Calu3 (cell line): ENCODE measurements around the gene TTC12. TPM values are rescaled to one million over a fixed set of nuclear protein-coding genes. Genes with fewer than 3 reads are reported as not detected.
A peak's percentile ranks its signal among the peaks of the same experiment; 100 is the strongest.

Experiments
- Bru-seq: library from RNA; stranded (reverse); fragments of 400-500 nt; gene quantifications from one replicate; lab custom pipeline; 2021; lab: Mats Ljungman, UMichigan
- BruChase-seq, 2 experiments: library from RNA; stranded (reverse); fragments of 400-500 nt; gene quantifications; one replicate each; lab custom pipeline; 2021; lab: Mats Ljungman, UMichigan
- BruUV-seq: library from RNA; stranded (reverse); fragments of 400-500 nt; replicated peaks from 2 replicates; lab custom pipeline; 2021; lab: Mats Ljungman, UMichigan
- CTCF ChIA-PET: fragments of 300-600 bp; sonication (Branson Sonifier 250); formaldehyde crosslinking; loops from one replicate; lab custom pipeline; 2022; ENCODE audit warnings: antibody characterized with exemption; lab: Charles Lee
- DNase-seq: peaks from one replicate; pipeline ENCODE4 v3.0.0; 2022
- H3K27ac Mint-ChIP-seq: one replicate; pipeline ENCODE4 v1.8.0; 2022; ENCODE audit warnings: mixed read lengths; ENCODE audit not compliant: unreplicated experiment
- H3K27me3 Mint-ChIP-seq: one replicate; pipeline ENCODE4 v1.8.0; 2022; ENCODE audit warnings: mixed read lengths; ENCODE audit not compliant: unreplicated experiment
- H3K36me3 Mint-ChIP-seq: one replicate; pipeline ENCODE4 v1.8.0; 2022; ENCODE audit warnings: mild to moderate bottlenecking, moderate library complexity, mixed read lengths; ENCODE audit not compliant: insufficient read depth, unreplicated experiment
- H3K4me1 Mint-ChIP-seq: one replicate; pipeline ENCODE4 v1.8.0; 2022; ENCODE audit warnings: mild to moderate bottlenecking, low read depth, mixed read lengths; ENCODE audit not compliant: unreplicated experiment
- H3K4me3 Mint-ChIP-seq: one replicate; pipeline ENCODE4 v1.8.0; 2022; ENCODE audit warnings: mild to moderate bottlenecking, low read depth, moderate library complexity, mixed read lengths; ENCODE audit not compliant: unreplicated experiment
- H3K9me3 Mint-ChIP-seq: one replicate; pipeline ENCODE4 v1.8.0; 2022; ENCODE audit warnings: low read depth, mixed read lengths; ENCODE audit not compliant: unreplicated experiment
- CTCF ChIP-seq: fragments of 200-600 bp; IDR thresholded peaks from one replicate; pipeline ENCODE4 v1.8.0; 2022; ENCODE audit warnings: antibody characterized with exemption; ENCODE audit not compliant: unreplicated experiment
- intact Hi-C: fragments of 100-400 bp; cut with micrococcal nuclease; formaldehyde crosslinking; loops from one replicate; pipeline ENCODE4 v1.10.0; 2022; ENCODE audit not compliant: unreplicated experiment
- long read RNA-seq: library from polyadenylated mRNA; stranded (forward); transcript quantifications from one replicate; pipeline ENCODE4 v2.0.0, GENCODE V29; 2022
- total RNA-seq: library from RNA; stranded (reverse); gene quantifications from 2 replicates; pipeline ENCODE4 v1.2.3, GENCODE V29; 2022

The TTC12 gene
- total RNA-seq (12.8 and 15.0 TPM in 2 replicates), Bru-seq, nascent RNA (percentile 63 among the genes with signal in this experiment), BruChase-seq, experiment 1, labeled RNA remaining after a 6-hour chase (percentile 44 among the genes with signal in this experiment), BruChase-seq, experiment 2, labeled RNA remaining after a 2-hour chase (percentile 50 among the genes with signal in this experiment)
- long read RNA-seq, partial matches to known transcripts = 1 of 4 reads
- long read RNA-seq, other reads (novel, unspliced or antisense) = 3 of 4 reads

GRCh38 chr11:113314389-113315301 is at the start of gene TTC12:
TTC12 (plus strand) TSS chr11:113314583; CDS start chr11:113316258, 1,675 bp downstream.
- Mint-ChIP-seq H3K36me3 (peaks cover 13% of the 10 kb centered on the region), H3K4me1 (peaks cover 8% of the 10 kb centered on the region), H3K27ac (no peak within 1 kb of the TSS), H3K9me3 (no peaks in the 10 kb centered on the region), H3K27me3 (no peaks in the 10 kb centered on the region), H3K4me3 (peak within 1 kb of the TSS; percentile 70)
- DNase-seq = peak; percentile 93
- BruUV-seq = no TSS peak
- CTCF ChIA-PET = interaction anchor here (0.6 to 1.1 kb wide), 3 partner anchors 178 to 921 kb away, joined by 3 to 4 read pairs (median 4); no protein-coding TSS in a partner anchor
- TF ChIP-seq CTCF = no peak
- intact Hi-C loops = no loop called here

GRCh38 chr11:113265362-113265761 is 49.0 kb upstream of the TTC12 start:
- peaks cover 66% of the 10 kb centered on the region for H3K27me3 Mint-ChIP-seq
- no peaks in the 10 kb centered on the region for H3K9me3 Mint-ChIP-seq
- TF ChIP-seq CTCF = no peak
- no peaks in the 10 kb centered on the region for H3K4me1 Mint-ChIP-seq
- BruUV-seq = no TSS peak
- H3K4me3 Mint-ChIP-seq = no peak overlapping the region
- H3K27ac Mint-ChIP-seq = no peak overlapping the region
- intact Hi-C loops = no loop called here
- H3K36me3 Mint-ChIP-seq = no peaks in the 10 kb centered on the region
- no peak for DNase-seq
- CTCF ChIA-PET = no interaction called here

- CTCF ChIA-PET = no interaction called here
- intact Hi-C loops = no loop called here
- no peak for TF ChIP-seq CTCF
- no peak overlapping the region for H3K4me3 Mint-ChIP-seq
- no peaks in the 10 kb centered on the region for H3K4me1 Mint-ChIP-seq
- H3K27me3 Mint-ChIP-seq = peaks cover 54% of the 10 kb centered on the region
- H3K36me3 Mint-ChIP-seq = no peaks in the 10 kb centered on the region
- DNase-seq = no peak
- H3K9me3 Mint-ChIP-seq = no peaks in the 10 kb centered on the region
- H3K27ac Mint-ChIP-seq = no peak overlapping the region
- no TSS peak for BruUV-seq
Observed at GRCh38 chr11:113267493-113267892, 46.9 kb upstream of the TTC12 start.

- Mint-ChIP-seq H3K27me3 (peaks cover 54% of the 10 kb centered on the region), H3K4me3 (no peak overlapping the region), H3K36me3 (no peaks in the 10 kb centered on the region), H3K4me1 (no peaks in the 10 kb centered on the region), H3K9me3 (no peaks in the 10 kb centered on the region), H3K27ac (no peak overlapping the region)
- CTCF ChIA-PET = no interaction called here
- no peak for TF ChIP-seq CTCF
- intact Hi-C loops = no loop called here
- DNase-seq = no peak
- no TSS peak for BruUV-seq
Observed at GRCh38 chr11:113269096-113269495, 45.3 kb upstream of the TTC12 start.
